MM.1S (cell line): Measurements from ENCODE around the gene NPC1.

Source experiments
- DNase-seq: peaks from one replicate; pipeline ENCODE4 v3.0.0-alpha.2; 2015
- H2AFZ ChIP-seq: fragments of 300-600 bp; sonication (generic); 2 replicates; pipeline ENCODE4 v1.6.0; 2016; ENCODE audit warnings: antibody characterized with exemption, low read length
- H3F3A ChIP-seq: fragments of 300-600 bp; sonication (generic); 2 replicates; pipeline ENCODE4 v1.6.1; 2016; ENCODE audit warnings: mild to moderate bottlenecking, antibody characterized with exemption, low read length, moderate library complexity, mixed read lengths; ENCODE audit not compliant: insufficient read depth
- H3K27ac ChIP-seq: fragments of 300-600 bp; sonication (generic); 2 replicates; pipeline ENCODE4 v1.5.1; 2016; ENCODE audit warnings: mild to moderate bottlenecking, low read length
- H3K27me3 ChIP-seq: fragments of 300-600 bp; sonication (generic); replicated peaks from 2 replicates; pipeline ENCODE4 v1.6.0; 2016; ENCODE audit warnings: low read length; ENCODE audit not compliant: insufficient read depth
- H3K36me3 ChIP-seq: fragments of 300-600 bp; sonication (generic); replicated peaks from 2 replicates; pipeline ENCODE4 v1.6.1; 2016; ENCODE audit warnings: mild to moderate bottlenecking, low read length, mixed read lengths; ENCODE audit not compliant: insufficient read depth
- H3K4me1 ChIP-seq: fragments of 300-600 bp; sonication (generic); 2 replicates; pipeline ENCODE4 v1.6.1; 2016; ENCODE audit warnings: low read length, mixed read lengths
- H3K4me2 ChIP-seq: fragments of 300-600 bp; sonication (generic); 2 replicates; pipeline ENCODE4 v1.6.0; 2016; ENCODE audit warnings: low read depth, low read length
- H3K4me3 ChIP-seq: fragments of 300-600 bp; sonication (generic); 2 replicates; pipeline ENCODE4 v1.5.1; 2016; ENCODE audit warnings: low read length, mixed read lengths
- H3K79me2 ChIP-seq: fragments of 300-600 bp; sonication (generic); 2 replicates; pipeline ENCODE4 v1.6.1; 2016; ENCODE audit warnings: mixed run types, low read length, mixed read lengths
- H3K9ac ChIP-seq: fragments of 300-600 bp; sonication (generic); 2 replicates; pipeline ENCODE4 v1.6.1; 2016; ENCODE audit warnings: low read length, mixed read lengths
- H3K9me2 ChIP-seq: fragments of 300-600 bp; sonication (generic); replicated peaks from 2 replicates; pipeline ENCODE4 v1.6.1; 2016; ENCODE audit warnings: mild to moderate bottlenecking, low read length, mixed read lengths; ENCODE audit not compliant: insufficient read depth
- H3K9me3 ChIP-seq: fragments of 300-600 bp; sonication (generic); replicated peaks from 2 replicates; pipeline ENCODE4 v1.6.1; 2016; ENCODE audit warnings: mild to moderate bottlenecking, low read length, mixed read lengths; ENCODE audit not compliant: insufficient read depth
- H4K20me1 ChIP-seq: fragments of 300-600 bp; sonication (generic); 2 replicates; pipeline ENCODE4 v1.6.1; 2016; ENCODE audit warnings: mild to moderate bottlenecking, low read length, moderate library complexity, mixed read lengths; ENCODE audit not compliant: insufficient read depth
- EZH2 ChIP-seq: fragments of 300-600 bp; sonication (generic); optimal IDR thresholded peaks from 2 replicates; pipeline ENCODE3; 2017; ENCODE audit warnings: low read depth, mild to moderate bottlenecking, antibody characterized with exemption, low read length, mixed read lengths
- EZH2phosphoT487 ChIP-seq: fragments of 300-600 bp; sonication (generic); IDR thresholded peaks from 2 replicates; pipeline ENCODE4 v1.6.1; 2018; ENCODE audit warnings: antibody characterized with exemption, low read length
- TF ChIP-seq, protein P1 (sequence below): fragments of 300-600 bp; sonication (generic); IDR thresholded peaks from 2 replicates; pipeline ENCODE4 v1.5.1; 2016; ENCODE audit warnings: antibody characterized with exemption, low read length, mixed read lengths

NPC1 gene

DNA sequence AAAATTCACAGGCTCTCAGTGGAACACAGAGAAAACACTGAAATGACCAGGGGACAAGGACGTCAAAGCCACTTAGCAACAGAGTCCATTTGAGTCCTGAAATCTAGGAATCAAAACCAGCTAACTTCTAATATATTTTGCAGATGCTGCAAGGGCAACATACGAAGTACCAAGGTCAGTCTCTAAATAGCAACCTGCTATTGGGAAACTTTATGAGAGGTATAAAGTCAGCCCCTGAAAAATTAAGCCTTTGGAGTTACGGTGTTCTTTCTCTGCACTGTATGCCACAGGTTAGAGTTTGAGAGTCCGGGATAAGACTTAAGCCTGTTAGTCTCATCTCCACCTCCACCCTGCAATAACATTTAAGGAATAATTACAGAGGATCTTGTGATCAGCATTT lies 13.3 kb downstream of the NPC1 start:
- no peak overlapping the region for H3K4me2 ChIP-seq
- no peaks in the 10 kb centered on the region for H3K9me2 ChIP-seq
- no peak overlapping the region for H3K4me3 ChIP-seq
- no peak overlapping the region for H2AFZ ChIP-seq
- no peaks in the 10 kb centered on the region for H3K9me3 ChIP-seq
- 0 out of 2 replicates have a peak, but pooled peaks cover 4% of the 10 kb centered on the region for H3K79me2 ChIP-seq
- TF ChIP-seq EZH2: no peak
- TF ChIP-seq, protein P1, sequence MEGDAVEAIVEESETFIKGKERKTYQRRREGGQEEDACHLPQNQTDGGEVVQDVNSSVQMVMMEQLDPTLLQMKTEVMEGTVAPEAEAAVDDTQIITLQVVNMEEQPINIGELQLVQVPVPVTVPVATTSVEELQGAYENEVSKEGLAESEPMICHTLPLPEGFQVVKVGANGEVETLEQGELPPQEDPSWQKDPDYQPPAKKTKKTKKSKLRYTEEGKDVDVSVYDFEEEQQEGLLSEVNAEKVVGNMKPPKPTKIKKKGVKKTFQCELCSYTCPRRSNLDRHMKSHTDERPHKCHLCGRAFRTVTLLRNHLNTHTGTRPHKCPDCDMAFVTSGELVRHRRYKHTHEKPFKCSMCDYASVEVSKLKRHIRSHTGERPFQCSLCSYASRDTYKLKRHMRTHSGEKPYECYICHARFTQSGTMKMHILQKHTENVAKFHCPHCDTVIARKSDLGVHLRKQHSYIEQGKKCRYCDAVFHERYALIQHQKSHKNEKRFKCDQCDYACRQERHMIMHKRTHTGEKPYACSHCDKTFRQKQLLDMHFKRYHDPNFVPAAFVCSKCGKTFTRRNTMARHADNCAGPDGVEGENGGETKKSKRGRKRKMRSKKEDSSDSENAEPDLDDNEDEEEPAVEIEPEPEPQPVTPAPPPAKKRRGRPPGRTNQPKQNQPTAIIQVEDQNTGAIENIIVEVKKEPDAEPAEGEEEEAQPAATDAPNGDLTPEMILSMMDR: no peak
- no peak for TF ChIP-seq EZH2phosphoT487
- no peaks in the 10 kb centered on the region for H3K27me3 ChIP-seq
- DNase-seq: no peak
- H3K4me1 ChIP-seq: peaks cover 11% of the 10 kb centered on the region
- H4K20me1 ChIP-seq: no peaks in the 10 kb centered on the region
- no peak overlapping the region for H3K27ac ChIP-seq
- H3F3A ChIP-seq: no peaks in the 10 kb centered on the region
- H3K36me3 ChIP-seq: no peaks in the 10 kb centered on the region
- H3K9ac ChIP-seq: no peak overlapping the region

DNA sequence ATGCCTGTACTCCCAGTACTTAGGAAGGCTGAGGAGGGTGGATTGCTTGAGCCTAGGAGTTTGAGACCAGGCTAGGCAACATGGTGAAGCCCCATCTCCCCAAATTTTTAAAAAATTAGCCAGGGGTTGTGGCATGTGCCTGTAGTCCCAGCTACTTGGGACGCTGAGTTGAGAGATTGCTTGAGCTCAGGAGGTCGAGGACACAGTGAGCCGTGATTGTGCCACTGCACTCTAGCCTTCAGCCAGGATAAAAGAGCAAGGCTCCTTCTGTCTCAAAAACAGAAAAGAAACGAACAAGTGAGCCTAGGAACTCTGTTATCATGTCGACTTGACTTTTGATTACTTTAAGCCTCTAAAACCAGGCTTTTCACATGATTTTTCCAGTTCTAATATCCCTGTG lies 13.7 kb downstream of the NPC1 start:
- H3K9ac ChIP-seq: no peak overlapping the region
- H3K27ac ChIP-seq: no peak overlapping the region
- H3K9me2 ChIP-seq: no peaks in the 10 kb centered on the region
- H3K4me2 ChIP-seq: no peak overlapping the region
- H2AFZ ChIP-seq: no peak overlapping the region
- H3K79me2 ChIP-seq: 0 out of 2 replicates have a peak, but pooled peaks cover 4% of the 10 kb centered on the region
- H3K36me3 ChIP-seq: 0 out of 2 replicates have a peak, but pooled peaks cover 2% of the 10 kb centered on the region
- H3K4me3 ChIP-seq: no peak overlapping the region
- H3K27me3 ChIP-seq: no peaks in the 10 kb centered on the region
- H3F3A ChIP-seq: no peaks in the 10 kb centered on the region
- H3K4me1 ChIP-seq: peaks cover 11% of the 10 kb centered on the region
- no peak for DNase-seq
- no peaks in the 10 kb centered on the region for H4K20me1 ChIP-seq
- TF ChIP-seq, protein P1: no peak
- no peak for TF ChIP-seq EZH2phosphoT487
- no peak for TF ChIP-seq EZH2
- H3K9me3 ChIP-seq: no peaks in the 10 kb centered on the region

DNA sequence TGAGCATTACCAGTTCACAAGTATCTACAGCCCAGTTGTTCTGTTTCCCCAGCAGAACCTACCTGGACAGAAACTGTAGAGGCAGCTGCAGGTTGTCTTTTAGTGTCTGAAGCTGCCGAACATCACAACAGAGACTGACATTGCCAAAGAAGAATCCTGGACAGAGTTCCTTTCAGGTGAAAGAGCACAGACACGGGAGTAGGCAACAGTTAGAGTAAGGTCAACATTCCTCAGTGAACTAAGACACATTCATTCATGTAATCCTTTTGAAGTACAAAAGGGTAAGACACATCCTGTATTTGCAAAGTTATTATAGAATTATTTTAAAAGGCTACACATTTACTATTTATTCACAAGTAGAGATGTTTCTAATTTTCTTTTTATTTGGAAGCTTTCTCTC lies 14.3 kb downstream of the NPC1 start:
- Histone ChIP-seq H3K9ac (no peak overlapping the region), H3K4me2 (no peak overlapping the region), H3K27ac (no peak overlapping the region), H4K20me1 (no peaks in the 10 kb centered on the region), H3F3A (no peaks in the 10 kb centered on the region), H3K4me3 (no peak overlapping the region), H3K4me1 (peaks cover 11% of the 10 kb centered on the region), H3K36me3 (0 out of 2 replicates have a peak, but pooled peaks cover 4% of the 10 kb centered on the region), H3K79me2 (0 out of 2 replicates have a peak, but pooled peaks cover 4% of the 10 kb centered on the region), H2AFZ (no peak overlapping the region), H3K9me2 (no peaks in the 10 kb centered on the region), H3K27me3 (no peaks in the 10 kb centered on the region), H3K9me3 (no peaks in the 10 kb centered on the region)
- no peak for DNase-seq
- TF ChIP-seq, protein P1: no peak
- no peak for TF ChIP-seq EZH2phosphoT487
- no peak for TF ChIP-seq EZH2
